GM23248 (cell line): ENCODE measurements around the gene PPP2R5C.

Experiments used
- EZH2 ChIP-seq: fragments of 200-600 bp; sonication (generic); IDR thresholded peaks from 2 replicates; pipeline ENCODE4 v1.6.1; 2018; ENCODE audit warnings: antibody characterized with exemption, mild to moderate bottlenecking; ENCODE audit not compliant: insufficient read depth, poor library complexity, severe bottlenecking
- EZH2phosphoT487 ChIP-seq: fragments of 200-600 bp; sonication (generic); IDR thresholded peaks from 2 replicates; pipeline ENCODE4 v1.6.1; 2018; ENCODE audit warnings: antibody characterized with exemption, moderate library complexity, mild to moderate bottlenecking, low read depth; ENCODE audit not compliant: insufficient read depth

DNA sequence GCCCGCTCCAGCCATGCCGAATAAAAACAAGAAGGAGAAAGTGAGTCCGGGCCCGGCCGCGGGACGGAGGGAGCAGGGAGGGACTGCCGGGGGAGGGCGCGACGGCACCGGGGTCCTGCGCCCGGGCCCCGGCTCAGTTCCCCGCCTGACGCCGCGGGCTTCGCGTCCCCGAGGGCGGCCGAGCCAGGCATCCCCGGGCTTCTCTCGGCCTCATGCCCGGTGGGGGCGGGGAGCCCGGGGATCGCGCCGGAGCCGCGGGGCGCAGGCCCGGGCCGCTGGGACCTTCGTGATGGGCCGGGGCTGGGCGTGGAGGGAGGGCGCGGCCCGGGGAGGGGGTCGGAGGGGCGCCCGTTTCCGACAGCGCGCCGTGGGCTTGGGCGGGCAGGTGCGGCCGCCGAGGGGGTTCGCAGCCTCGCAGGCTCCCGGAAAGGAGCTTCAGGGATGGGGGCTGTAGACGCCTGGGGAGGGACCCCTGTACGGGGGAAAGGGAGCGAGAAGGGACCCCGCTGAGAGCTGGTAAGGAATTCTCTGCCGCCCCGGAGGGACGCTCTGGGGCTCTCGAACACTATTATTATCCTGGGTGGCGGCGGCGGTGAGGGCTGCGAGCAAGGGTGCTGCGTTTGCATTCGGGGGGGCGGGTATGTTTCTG lies 496 bp downstream of the PPP2R5C start:
- no peak for TF ChIP-seq EZH2phosphoT487
- TF ChIP-seq EZH2, result no peak
